ENCODE data around the gene PHKA2. TPM values are rescaled to one million over a fixed set of nuclear protein-coding genes. Genes with fewer than 3 reads are reported as not detected.
A peak's percentile ranks its signal among the peaks of the same experiment; 100 is the strongest.

The PHKA2 gene
- polyA plus RNA-seq, 6 donors from 2014 or later: 7.7 to 14.5 (median 9.4) TPM

- H3K27ac Mint-ChIP-seq: no peak overlapping the region
- H3K27me3 Mint-ChIP-seq: no peaks in the 10 kb centered on the region
- peaks cover 0 to 9% (median 0%) of the 10 kb centered on the region in 7 donors for H3K9me3 Mint-ChIP-seq
- no peaks in the 10 kb centered on the region for H3K36me3 Mint-ChIP-seq
- DNase-seq (no peak), ATAC-seq (ENCODE audit: low read depth in 2 of 2) (no peak)
- H3K4me3 Mint-ChIP-seq: no peak overlapping the region
- peaks cover 10 to 25% (median 13%) of the 10 kb centered on the region in 3 donors for H3K4me1 Mint-ChIP-seq
Measured at GRCh38 chrX:18966624-18967023, 17.3 kb downstream of the PHKA2 start.

DNA sequence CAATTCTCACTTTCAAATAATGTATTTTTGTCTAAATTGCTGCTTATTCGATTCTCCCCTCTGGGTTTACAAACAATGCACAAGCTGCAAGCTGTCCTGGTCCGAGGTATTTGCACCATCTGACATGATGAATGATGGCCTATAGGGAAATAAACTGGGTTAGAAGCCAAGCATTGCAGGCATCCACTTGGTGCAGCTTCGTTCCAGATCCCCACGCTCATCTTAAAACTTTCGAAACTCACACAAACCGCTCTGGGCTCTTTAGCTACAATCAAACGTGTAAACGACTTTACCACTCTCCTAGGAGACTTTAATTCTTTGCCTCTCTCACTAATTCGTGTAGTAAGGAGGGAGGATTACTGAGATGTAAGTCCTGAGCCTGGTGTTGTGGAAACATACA lies 19.0 kb downstream of the PHKA2 start:
- no peak for ATAC-seq (ENCODE audit: low read depth in 2 of 2)
- Mint-ChIP-seq H3K36me3 (no peaks in the 10 kb centered on the region), H3K27ac (peak overlapping the region in 1 of 6 donors; percentile 78), H3K4me3 (peak overlapping the region in 1 of 8 donors; percentile 8), H3K4me1 (peaks cover 10 to 31% (median 13%) of the 10 kb centered on the region in 3 donors), H3K27me3 (no peaks in the 10 kb centered on the region), H3K9me3 (peaks cover 0 to 3% (median 0%) of the 10 kb centered on the region in 7 donors)
- no peak for DNase-seq

GRCh38 chrX:18964026-18964425 lies 19.9 kb downstream of the PHKA2 start:
- Mint-ChIP-seq H3K4me3 (no peak overlapping the region), H3K27ac (peak overlapping the region in 2 of 6 donors; percentile 16 to 77), H3K9me3 (peaks cover 0 to 3% (median 0%) of the 10 kb centered on the region in 7 donors), H3K27me3 (no peaks in the 10 kb centered on the region), H3K4me1 (peaks cover 10 to 31% (median 13%) of the 10 kb centered on the region in 3 donors), H3K36me3 (no peaks in the 10 kb centered on the region)
- no peak for DNase-seq
- no peak for ATAC-seq (ENCODE audit: low read depth in 2 of 2)

DNA sequence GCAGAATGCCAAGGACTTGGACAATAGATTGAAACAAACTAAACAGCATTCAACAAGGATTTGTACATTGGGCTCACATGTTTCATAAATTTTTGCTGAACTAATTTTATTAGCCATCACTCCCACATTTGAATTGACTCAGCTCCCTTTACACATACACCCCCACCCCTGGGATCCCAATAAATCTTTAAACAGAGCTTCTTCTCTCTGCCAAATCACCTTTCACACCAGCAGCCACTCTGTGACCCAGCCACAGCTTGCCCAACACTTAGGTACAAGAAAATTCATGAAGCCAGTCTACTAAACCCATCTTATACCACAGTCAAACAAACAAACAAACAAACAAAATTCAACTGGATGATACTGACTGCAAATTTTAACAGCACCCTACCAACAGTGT lies 21.6 kb downstream of the PHKA2 start:
- Mint-ChIP-seq H3K27me3 (no peaks in the 10 kb centered on the region), H3K27ac (no peak overlapping the region), H3K4me1 (peaks cover 10 to 31% (median 13%) of the 10 kb centered on the region in 3 donors), H3K4me3 (no peak overlapping the region), H3K36me3 (no peaks in the 10 kb centered on the region), H3K9me3 (peaks cover 0 to 3% (median 0%) of the 10 kb centered on the region in 7 donors)
- DNase-seq: no peak
- ATAC-seq (ENCODE audit: low read depth in 2 of 2): no peak

DNA sequence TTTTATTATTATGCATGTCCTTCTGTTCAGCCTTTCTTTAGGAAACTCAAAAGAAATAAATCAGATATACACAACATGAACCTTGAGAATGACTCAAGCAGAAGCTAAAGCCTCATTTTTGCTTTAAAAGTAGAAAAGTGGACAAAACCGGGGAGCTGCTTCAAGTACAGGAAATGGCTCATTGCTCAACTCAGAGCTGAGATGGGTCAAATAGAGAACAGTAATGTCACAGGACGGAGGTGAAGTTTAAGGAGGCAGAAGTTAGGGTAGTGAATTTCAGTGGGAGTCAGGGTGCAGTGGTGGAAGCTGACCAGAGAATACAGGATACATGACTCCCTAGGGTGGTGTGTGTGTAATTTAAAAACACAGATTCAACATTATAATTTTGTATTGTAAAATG lies 22.2 kb downstream of the PHKA2 start:
- Mint-ChIP-seq H3K4me1 (peaks cover 7 to 25% (median 10%) of the 10 kb centered on the region in 3 donors), H3K4me3 (no peak overlapping the region), H3K27me3 (no peaks in the 10 kb centered on the region), H3K27ac (peak overlapping the region in 1 of 6 donors; percentile 39), H3K9me3 (peaks cover 0 to 3% (median 0%) of the 10 kb centered on the region in 7 donors), H3K36me3 (no peaks in the 10 kb centered on the region)
- DNase-seq (no peak), ATAC-seq (ENCODE audit: low read depth in 2 of 2) (no peak)

DNA sequence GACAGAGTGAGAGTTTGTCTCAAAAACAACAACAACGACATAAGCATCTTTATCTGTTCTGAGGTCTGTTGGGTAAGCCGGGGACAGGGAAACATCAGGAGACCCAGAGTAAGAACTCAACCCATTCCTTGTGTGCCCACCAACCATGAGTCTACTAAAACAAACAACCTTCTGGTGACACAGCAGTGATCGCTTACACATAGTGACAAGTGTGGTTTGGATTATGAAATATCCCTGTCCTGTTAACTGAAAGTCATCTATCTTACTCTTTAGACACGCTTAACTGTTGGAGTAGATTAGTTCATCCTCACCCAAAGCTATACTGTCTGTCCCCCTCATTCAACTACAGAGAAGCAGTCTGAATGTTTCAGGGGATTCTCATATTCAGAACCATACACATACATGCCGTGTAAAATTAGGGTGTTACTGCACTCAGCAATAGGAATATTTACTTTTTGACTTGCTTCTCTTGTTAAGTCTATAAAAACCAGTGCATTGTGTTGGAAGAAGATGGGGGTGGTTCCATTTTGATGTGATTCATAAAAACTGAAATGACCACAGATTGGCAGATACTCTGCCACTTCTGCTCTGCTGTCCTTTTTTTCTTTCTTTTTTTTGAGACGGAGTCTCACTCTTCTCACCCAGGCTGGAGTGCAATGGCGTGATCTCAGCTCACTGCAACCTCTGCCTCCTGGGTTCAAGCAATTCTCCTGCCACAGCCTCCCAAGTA lies 27.4 kb downstream of the PHKA2 start:
- DNase-seq (no peak), ATAC-seq (ENCODE audit: low read depth in 2 of 2) (no peak)
- Mint-ChIP-seq H3K4me3 (no peak overlapping the region), H3K27me3 (no peaks in the 10 kb centered on the region), H3K27ac (peak overlapping the region in 1 of 6 donors; percentile 44), H3K9me3 (peaks cover 0 to 5% (median 0%) of the 10 kb centered on the region in 7 donors), H3K36me3 (no peaks in the 10 kb centered on the region), H3K4me1 (peaks cover 0 to 5% (median 0%) of the 10 kb centered on the region in 3 donors)

DNA sequence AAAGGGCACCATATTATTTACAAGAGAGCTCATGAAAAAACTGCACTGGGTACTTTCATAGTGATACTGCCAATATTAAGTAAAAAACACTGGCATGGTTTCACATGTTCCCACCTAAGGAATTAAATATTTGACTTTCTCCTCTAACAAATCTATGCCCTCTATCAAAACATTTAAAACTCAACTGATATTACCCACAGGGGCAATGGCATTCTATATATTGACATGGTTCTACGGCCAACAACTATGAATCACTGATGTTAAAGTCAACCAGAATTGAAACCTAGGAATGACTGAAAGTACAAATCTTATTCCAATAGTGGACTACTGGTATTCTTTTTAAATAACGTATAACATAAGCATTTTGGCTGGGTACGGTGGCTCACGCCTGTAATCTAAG lies 28.2 kb downstream of the PHKA2 start:
- H3K27ac Mint-ChIP-seq: peak overlapping the region in 1 of 6 donors; percentile 15

GRCh38 chrX:18951032-18951431 lies 32.9 kb downstream of the PHKA2 start:
- peaks cover 5 to 17% of the 10 kb centered on the region in 2 donors for H3K36me3 Mint-ChIP-seq
- DNase-seq: no peak
- no peak for ATAC-seq (ENCODE audit: low read depth in 2 of 2)
- no peaks in the 10 kb centered on the region for H3K27me3 Mint-ChIP-seq
- H3K4me3 Mint-ChIP-seq: no peak overlapping the region
- peak overlapping the region in 1 of 6 donors; percentile 30 for H3K27ac Mint-ChIP-seq
- H3K4me1 Mint-ChIP-seq: no peaks in the 10 kb centered on the region
- H3K9me3 Mint-ChIP-seq: peaks cover 0 to 2% (median 0%) of the 10 kb centered on the region in 7 donors

More for the DNA sequence above, 28.2 kb downstream of the PHKA2 start:
- H3K4me3 Mint-ChIP-seq: no peak overlapping the region
- ATAC-seq (ENCODE audit: low read depth in 2 of 2): no peak
- H3K4me1 Mint-ChIP-seq: peaks cover 0 to 5% (median 0%) of the 10 kb centered on the region in 3 donors
- H3K36me3 Mint-ChIP-seq: no peaks in the 10 kb centered on the region
- peaks cover 0 to 5% (median 0%) of the 10 kb centered on the region in 7 donors for H3K9me3 Mint-ChIP-seq
- no peak for DNase-seq
- no peaks in the 10 kb centered on the region for H3K27me3 Mint-ChIP-seq

GRCh38 chrX:18949944-18950301 lies 34.0 kb downstream of the PHKA2 start:
- Mint-ChIP-seq H3K4me1 (no peaks in the 10 kb centered on the region), H3K27ac (no peak overlapping the region), H3K27me3 (no peaks in the 10 kb centered on the region), H3K36me3 (peaks cover 5 to 17% of the 10 kb centered on the region in 2 donors), H3K9me3 (peaks cover 0 to 2% (median 0%) of the 10 kb centered on the region in 7 donors), H3K4me3 (no peak overlapping the region)
- ATAC-seq (ENCODE audit: low read depth in 2 of 2) (no peak), DNase-seq (no peak)

DNA sequence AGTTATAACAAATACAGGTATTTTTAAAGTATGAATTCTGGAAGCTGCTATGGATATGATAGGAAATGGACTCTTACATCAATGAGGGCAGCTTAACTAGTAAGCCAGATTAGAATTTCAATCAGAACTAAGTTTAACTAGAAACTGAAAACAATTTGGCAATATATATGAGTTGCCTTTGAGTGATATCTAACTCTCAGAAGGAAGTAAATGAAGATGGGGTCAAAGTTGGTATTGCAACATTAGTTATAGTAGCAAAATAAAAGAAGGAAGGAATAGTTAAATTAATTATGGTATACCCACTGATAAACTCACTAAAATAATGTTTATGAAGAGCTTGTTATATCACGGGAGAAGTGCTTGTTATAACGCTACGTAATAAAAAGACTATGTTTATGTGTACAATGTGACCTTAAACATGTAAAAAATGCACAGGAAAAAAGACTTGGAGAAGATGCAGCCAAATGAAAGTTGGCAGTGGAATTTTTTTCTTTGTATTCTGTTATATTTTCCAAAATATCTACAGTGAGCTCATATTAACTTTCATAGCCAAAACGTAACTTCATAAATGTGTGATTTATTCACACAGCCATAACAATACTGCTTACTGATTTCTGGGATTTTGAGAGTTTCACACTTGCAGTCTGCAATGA lies 34.5 kb downstream of the PHKA2 start:
- DNase-seq (no peak), ATAC-seq (ENCODE audit: low read depth in 2 of 2) (no peak)
- H3K9me3 Mint-ChIP-seq: peaks cover 0 to 2% (median 0%) of the 10 kb centered on the region in 7 donors
- H3K36me3 Mint-ChIP-seq: peaks cover 5 to 17% of the 10 kb centered on the region in 2 donors
- H3K27ac Mint-ChIP-seq: no peak overlapping the region
- H3K4me3 Mint-ChIP-seq: no peak overlapping the region
- H3K4me1 Mint-ChIP-seq: no peaks in the 10 kb centered on the region
- H3K27me3 Mint-ChIP-seq: no peaks in the 10 kb centered on the region

DNA sequence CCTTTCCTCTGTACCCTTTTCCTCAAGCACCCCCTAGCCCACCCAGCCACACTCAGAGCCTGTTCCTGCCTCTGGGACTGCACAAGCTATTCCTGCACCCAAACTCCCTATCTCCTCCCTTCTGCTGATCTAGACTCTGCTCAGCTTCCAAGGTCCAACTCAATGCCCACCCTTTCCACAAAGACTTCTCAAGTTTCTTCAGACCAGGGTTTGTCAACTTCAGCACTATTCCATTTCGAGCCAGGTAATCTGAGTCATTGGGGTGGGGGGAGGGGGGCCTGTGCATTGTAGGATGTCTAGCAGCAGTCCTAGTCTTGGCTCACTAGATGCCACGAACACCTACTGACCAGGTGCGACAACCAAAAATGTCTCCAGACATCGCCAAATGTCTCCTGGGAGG lies 37.3 kb downstream of the PHKA2 start:
- Mint-ChIP-seq H3K9me3 (peaks cover 0 to 4% (median 0%) of the 10 kb centered on the region in 7 donors), H3K4me1 (no peaks in the 10 kb centered on the region), H3K4me3 (no peak overlapping the region), H3K27ac (no peak overlapping the region), H3K27me3 (no peaks in the 10 kb centered on the region), H3K36me3 (peaks cover 5 to 20% of the 10 kb centered on the region in 2 donors)
- no peak for ATAC-seq (ENCODE audit: low read depth in 2 of 2)
- no peak for DNase-seq

DNA sequence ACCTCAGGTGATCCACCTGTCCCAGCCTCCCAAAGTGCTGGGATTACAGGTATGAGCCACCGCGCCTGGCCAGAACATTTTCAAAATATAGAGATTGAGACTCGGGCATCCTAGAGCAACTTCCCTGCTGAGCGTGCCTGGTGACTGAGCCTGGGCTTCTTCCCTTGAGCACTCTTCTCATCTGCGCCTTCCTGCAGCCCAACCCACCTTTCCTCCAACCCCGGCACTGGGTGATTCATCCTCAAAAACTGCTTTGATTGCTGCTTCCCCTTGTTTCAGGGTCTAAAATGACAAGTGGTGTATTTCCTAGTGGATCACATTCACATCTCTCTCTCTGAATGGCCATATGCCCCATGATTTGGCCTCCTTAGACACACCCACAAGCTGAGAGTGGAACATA lies 37.8 kb downstream of the PHKA2 start:
- no peaks in the 10 kb centered on the region for H3K4me1 Mint-ChIP-seq
- peak overlapping the region in 1 of 6 donors; percentile 80 for H3K27ac Mint-ChIP-seq

DNA sequence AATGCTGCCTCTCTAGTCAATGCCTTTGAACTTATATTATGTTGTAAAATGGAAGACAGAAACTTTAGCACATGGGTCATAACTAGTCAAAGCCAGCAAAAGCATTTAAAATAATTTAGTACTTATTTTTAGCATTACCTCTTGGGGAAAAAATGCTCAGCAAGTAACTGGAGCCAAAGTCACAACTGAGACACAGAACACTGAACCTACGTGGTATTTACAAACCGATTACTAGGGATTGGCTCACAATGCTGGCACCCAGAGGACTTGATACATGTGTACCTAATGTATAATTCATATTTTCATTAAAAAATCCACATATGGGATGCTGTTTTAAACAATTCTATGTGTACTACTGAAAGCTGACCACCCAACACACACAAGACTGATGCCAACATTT lies 38.4 kb downstream of the PHKA2 start:
- Mint-ChIP-seq H3K27ac (no peak overlapping the region), H3K4me1 (no peaks in the 10 kb centered on the region), H3K36me3 (peaks cover 5 to 22% of the 10 kb centered on the region in 2 donors), H3K9me3 (peaks cover 0 to 4% (median 0%) of the 10 kb centered on the region in 7 donors), H3K4me3 (no peak overlapping the region), H3K27me3 (no peaks in the 10 kb centered on the region)
- ATAC-seq (ENCODE audit: low read depth in 2 of 2): no peak
- no peak for DNase-seq

More for the DNA sequence above, 37.8 kb downstream of the PHKA2 start:
- Mint-ChIP-seq H3K27me3 (no peaks in the 10 kb centered on the region), H3K9me3 (peaks cover 0 to 4% (median 0%) of the 10 kb centered on the region in 7 donors), H3K36me3 (peaks cover 5 to 22% of the 10 kb centered on the region in 2 donors), H3K4me3 (no peak overlapping the region)
- DNase-seq (no peak), ATAC-seq (ENCODE audit: low read depth in 2 of 2) (no peak)

- no peak overlapping the region for H3K4me3 Mint-ChIP-seq
- H3K4me1 Mint-ChIP-seq: no peaks in the 10 kb centered on the region
- no peak for ATAC-seq (ENCODE audit: low read depth in 2 of 2)
- H3K27ac Mint-ChIP-seq: peak overlapping the region in 1 of 6 donors; percentile 44
- no peaks in the 10 kb centered on the region for H3K27me3 Mint-ChIP-seq
- H3K36me3 Mint-ChIP-seq: peaks cover 5 to 16% of the 10 kb centered on the region in 2 donors
- H3K9me3 Mint-ChIP-seq: peaks cover 0 to 4% (median 0%) of the 10 kb centered on the region in 7 donors
- DNase-seq: no peak
Measured at GRCh38 chrX:18944482-18944881, 39.4 kb downstream of the PHKA2 start.
